Muscle layer of duodenum (tissue), 2 donors: ENCODE measurements around the gene ACTL6A.
A peak's percentile ranks its signal among the peaks of the same experiment; 100 is the strongest.
"Not testable (repeated sequence)": the region's sequence is repeated elsewhere in the genome, so short reads cannot be mapped to it uniquely, and the experiment has no call there.

Source experiments
- H3K27ac ChIP-seq: one replicate; pipeline ENCODE4 v1.7.0; 2013; ENCODE audit warnings: mild to moderate bottlenecking, low read length
- H3K27me3 ChIP-seq: one replicate; pipeline ENCODE4 v1.7.0; 2013; ENCODE audit warnings: low read depth, mild to moderate bottlenecking, control low read depth, low read length
- H3K36me3 ChIP-seq, 2 donors: one replicate each; pipeline ENCODE4 v1.7.0; 2013; ENCODE audit warnings: low read length in 2 of 2, control low read depth in 1 of 2, mild to moderate bottlenecking in 1 of 2; ENCODE audit not compliant: insufficient read depth in 2 of 2, control insufficient read depth in 1 of 2
- H3K4me1 ChIP-seq, 2 donors: one replicate each; pipeline ENCODE4 v1.7.0; 2013; ENCODE audit warnings: low read length in 2 of 2, mild to moderate bottlenecking in 2 of 2, control low read depth in 1 of 2, moderate library complexity in 1 of 2; ENCODE audit not compliant: insufficient read depth in 2 of 2, control insufficient read depth in 1 of 2
- H3K4me3 ChIP-seq, 2 donors: one replicate each; pipeline ENCODE4 v1.7.0; 2013; ENCODE audit warnings: low read length in 2 of 2, low read depth in 1 of 2, mild to moderate bottlenecking in 1 of 2
- H3K9me3 ChIP-seq, 2 donors: one replicate each; pipeline ENCODE4 v1.7.0; 2013; ENCODE audit warnings: low read length in 2 of 2, control low read depth in 1 of 2, mild to moderate bottlenecking in 1 of 2; ENCODE audit not compliant: control insufficient read depth in 1 of 2
- donor health status: healthy.

ACTL6A gene

GRCh38 chr3:179562591-179563270 is at the start of gene ACTL6A:
Gene ACTL6A, plus strand, starts transcription at chr3:179562926. Its CDS starts 167 bp downstream, at chr3:179563093.
- peak within 1 kb of the TSS; percentile 71 for H3K27ac ChIP-seq

GRCh38 chr3:179513862-179514261 is 48.9 kb upstream of the ACTL6A start:
- no peaks in the 10 kb centered on the region for H3K27me3 ChIP-seq
- no peak overlapping the region for H3K4me3 ChIP-seq
- no peaks in the 10 kb centered on the region for H3K4me1 ChIP-seq
- H3K27ac ChIP-seq = no peak overlapping the region
- no peaks in the 10 kb centered on the region for H3K36me3 ChIP-seq
- H3K9me3 ChIP-seq = no peaks in the 10 kb centered on the region

More at GRCh38 chr3:179562591-179563270, at the start of gene ACTL6A:
- Histone ChIP-seq H3K4me1 (peaks cover 7 to 10% of the 10 kb centered on the region in 2 donors), H3K4me3 (peak within 1 kb of the TSS; percentile 78 to 88), H3K27me3 (no peaks in the 10 kb centered on the region), H3K36me3 (no peaks in the 10 kb centered on the region), H3K9me3 (no peaks in the 10 kb centered on the region)

GRCh38 chr3:179516461-179517251 is 46.1 kb upstream of the ACTL6A start:
- not testable (repeated sequence) for H3K4me1 ChIP-seq, H3K27ac ChIP-seq, H3K27me3 ChIP-seq, H3K36me3 ChIP-seq, H3K4me3 ChIP-seq, H3K9me3 ChIP-seq

DNA sequence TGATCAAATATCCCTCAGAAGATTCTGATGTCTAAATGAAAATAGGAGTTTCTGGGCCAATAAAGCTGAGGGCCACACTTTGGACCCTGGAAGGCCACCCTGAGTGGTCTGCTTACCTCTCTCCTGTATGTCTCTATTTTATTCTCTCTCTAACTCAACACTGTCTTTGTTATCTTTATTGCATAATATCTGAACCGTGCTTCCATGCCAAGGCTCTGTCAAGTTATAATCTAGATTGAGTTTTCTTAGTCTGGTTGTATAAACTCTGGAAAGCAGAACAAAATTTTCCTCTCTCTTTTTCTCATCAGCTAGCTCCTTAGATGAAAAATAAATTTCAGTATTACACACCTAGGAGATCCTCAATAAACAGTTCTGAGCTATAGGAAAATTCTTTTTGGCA is 36.2 kb upstream of the ACTL6A start:
- H3K4me1 ChIP-seq = peaks cover 7 to 17% of the 10 kb centered on the region in 2 donors
- H3K36me3 ChIP-seq = no peaks in the 10 kb centered on the region
- H3K9me3 ChIP-seq = no peaks in the 10 kb centered on the region
- H3K4me3 ChIP-seq = peak overlapping the region; percentile 12 to 20
- no peaks in the 10 kb centered on the region for H3K27me3 ChIP-seq
- H3K27ac ChIP-seq = peak overlapping the region; percentile 79

DNA sequence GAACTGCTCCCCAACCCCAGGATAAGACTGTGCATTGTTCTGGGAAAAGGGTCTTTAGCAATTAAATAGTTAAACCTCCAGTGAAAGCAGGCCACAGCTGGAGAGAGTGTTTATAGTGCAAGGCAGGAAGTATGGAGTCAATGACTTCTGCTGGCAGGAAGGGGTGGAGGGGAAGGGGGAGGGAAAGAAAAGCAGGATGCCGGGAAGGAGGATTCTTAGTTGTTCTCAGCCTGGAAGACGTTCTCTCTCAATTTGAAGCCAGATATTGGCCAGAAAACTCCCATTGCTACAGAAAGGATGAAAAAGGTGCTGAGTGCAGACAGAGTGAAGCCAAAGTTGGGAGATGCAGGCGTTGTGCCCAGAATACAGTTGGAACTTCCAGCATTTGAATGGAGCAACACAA is 35.7 kb upstream of the ACTL6A start:
- Histone ChIP-seq H3K27ac (peak overlapping the region; percentile 79), H3K27me3 (no peaks in the 10 kb centered on the region), H3K4me1 (peaks cover 7 to 17% of the 10 kb centered on the region in 2 donors), H3K9me3 (no peaks in the 10 kb centered on the region), H3K4me3 (peak overlapping the region; percentile 12 to 20), H3K36me3 (no peaks in the 10 kb centered on the region)

- Histone ChIP-seq H3K36me3 (no peaks in the 10 kb centered on the region), H3K9me3 (no peaks in the 10 kb centered on the region), H3K27me3 (no peaks in the 10 kb centered on the region)
Observed at GRCh38 chr3:179528772-179529171, 34.0 kb upstream of the ACTL6A start.

GRCh38 chr3:179531576-179531975 is 31.1 kb upstream of the ACTL6A start:
- Histone ChIP-seq H3K27ac (no peak overlapping the region), H3K4me1 (peaks cover 3 to 9% of the 10 kb centered on the region in 2 donors), H3K36me3 (no peaks in the 10 kb centered on the region), H3K9me3 (no peaks in the 10 kb centered on the region), H3K27me3 (no peaks in the 10 kb centered on the region), H3K4me3 (no peak overlapping the region)

More at GRCh38 chr3:179528772-179529171, 34.0 kb upstream of the ACTL6A start:
- Histone ChIP-seq H3K4me1 (peaks cover 7 to 17% of the 10 kb centered on the region in 2 donors), H3K4me3 (no peak overlapping the region), H3K27ac (no peak overlapping the region)

GRCh38 chr3:179533274-179533673 is 29.5 kb upstream of the ACTL6A start:
- H3K27me3 ChIP-seq = no peaks in the 10 kb centered on the region
- no peaks in the 10 kb centered on the region for H3K36me3 ChIP-seq
- H3K9me3 ChIP-seq = no peaks in the 10 kb centered on the region
- H3K27ac ChIP-seq = no peak overlapping the region
- H3K4me3 ChIP-seq = no peak overlapping the region
- H3K4me1 ChIP-seq = no peaks in the 10 kb centered on the region

DNA sequence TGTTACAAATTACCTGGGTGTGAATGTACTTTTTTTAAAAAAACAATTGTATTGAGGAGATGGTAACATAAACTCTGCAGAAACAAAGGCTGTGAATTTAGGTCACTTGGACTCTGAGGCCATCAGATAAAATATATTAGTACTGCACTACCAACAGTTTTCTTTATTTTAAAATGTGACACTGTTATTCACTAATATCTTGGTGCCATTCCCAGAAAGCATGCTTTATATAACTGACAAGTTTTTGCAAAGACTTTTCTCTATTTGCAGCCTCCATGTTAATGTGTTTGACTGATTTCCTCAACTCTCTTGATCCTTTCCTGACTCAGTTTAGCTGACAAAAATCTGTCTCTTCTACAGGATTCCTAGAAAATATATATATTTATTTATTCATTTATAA is 26.5 kb upstream of the ACTL6A start:
- no peaks in the 10 kb centered on the region for H3K27me3 ChIP-seq
- no peaks in the 10 kb centered on the region for H3K4me1 ChIP-seq
- no peak overlapping the region for H3K4me3 ChIP-seq
- H3K9me3 ChIP-seq = no peaks in the 10 kb centered on the region
- H3K27ac ChIP-seq = no peak overlapping the region
- H3K36me3 ChIP-seq = no peaks in the 10 kb centered on the region

DNA sequence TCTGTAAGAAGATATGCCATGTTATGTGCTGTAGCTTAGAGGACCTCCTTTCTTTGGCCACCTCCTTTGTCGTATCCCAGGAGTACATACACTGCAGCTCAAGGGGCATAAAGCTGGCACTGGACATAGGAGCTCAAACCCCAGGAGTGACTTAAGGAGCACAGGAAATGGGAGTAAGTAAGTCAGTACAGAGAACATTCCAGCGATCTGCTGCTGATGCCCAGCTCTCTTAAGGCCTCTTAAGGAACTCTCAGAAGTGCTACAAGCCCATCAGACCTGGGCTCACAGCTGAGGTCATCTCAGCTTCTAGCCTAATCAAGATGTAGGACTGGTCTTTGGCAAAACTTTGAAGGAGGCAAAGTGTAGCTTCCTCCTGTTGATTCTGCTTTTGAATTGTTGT is 21.6 kb upstream of the ACTL6A start:
- no peaks in the 10 kb centered on the region for H3K9me3 ChIP-seq
- no peaks in the 10 kb centered on the region for H3K27me3 ChIP-seq
- no peaks in the 10 kb centered on the region for H3K36me3 ChIP-seq
- no peak overlapping the region for H3K4me3 ChIP-seq
- H3K27ac ChIP-seq = no peak overlapping the region
- H3K4me1 ChIP-seq = no peaks in the 10 kb centered on the region

DNA sequence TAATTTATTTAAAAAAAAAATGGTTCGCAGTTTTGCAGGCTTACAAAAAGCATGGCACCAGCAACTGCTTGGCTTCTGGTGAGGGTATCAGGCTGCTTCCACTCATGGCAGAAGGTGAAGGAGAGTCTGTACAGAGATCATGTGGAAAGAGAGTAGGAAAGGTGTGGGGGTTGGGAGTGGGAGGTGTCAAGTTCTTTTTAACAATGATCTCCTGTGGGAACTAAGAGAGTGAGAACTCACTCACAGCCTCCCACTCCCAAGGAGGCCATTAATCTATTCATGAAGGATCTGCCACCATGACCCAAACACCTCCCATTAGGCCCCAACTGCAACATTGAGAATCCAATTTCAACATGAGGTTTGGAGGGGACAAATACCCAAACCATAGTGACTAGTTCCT is 21.1 kb upstream of the ACTL6A start:
- H3K27me3 ChIP-seq = no peaks in the 10 kb centered on the region
- no peak overlapping the region for H3K4me3 ChIP-seq
- no peaks in the 10 kb centered on the region for H3K36me3 ChIP-seq
- H3K4me1 ChIP-seq = no peaks in the 10 kb centered on the region
- H3K27ac ChIP-seq = no peak overlapping the region
- no peaks in the 10 kb centered on the region for H3K9me3 ChIP-seq
